ENCODE results near the gene TIMM50. TPM values are rescaled to one million over a fixed set of nuclear protein-coding genes. Genes with fewer than 3 reads are reported as not detected.
A peak's percentile ranks its signal among the peaks of the same experiment; 100 is the strongest.

Gene TIMM50
- total and polyA plus RNA-seq, 9 donors: 38.8 to 55.3 (median 48.2) TPM

GRCh38 chr19:39525205-39525604 is 44.6 kb downstream of the TIMM50 start:
- H3K27me3 ChIP-seq (ENCODE audit: control insufficient read depth, insufficient read depth, low read length): no peaks in the 10 kb centered on the region
- H3K27ac ChIP-seq (ENCODE audit: low read length): no peak overlapping the region
- no peak for DNase-seq
- no peaks in the 10 kb centered on the region for H3K4me1 ChIP-seq (ENCODE audit: control insufficient read depth, insufficient read depth, low read length)
- H3K4me3 ChIP-seq (ENCODE audit: low read length): no peak overlapping the region
- no CpG with 5 or more reads among the region's 3 CpGs for WGBS (ENCODE audit: insufficient coverage)
- H3K36me3 ChIP-seq (ENCODE audit: control insufficient read depth, insufficient read depth, low read length): no peaks in the 10 kb centered on the region
- H3K9me3 ChIP-seq (replicated peaks; ENCODE audit: control insufficient read depth, low read depth, low read length): no peaks in the 10 kb centered on the region

- peak overlapping the region; percentile 82 for H3K4me3 ChIP-seq (ENCODE audit: low read length)
- 0% methylated on average over 4 of the region's 14 CpGs for WGBS (ENCODE audit: insufficient coverage)
- no peaks in the 10 kb centered on the region for H3K36me3 ChIP-seq (ENCODE audit: control insufficient read depth, insufficient read depth, low read length)
- H3K9me3 ChIP-seq (replicated peaks; ENCODE audit: control insufficient read depth, low read depth, low read length): no peaks in the 10 kb centered on the region
- no peak for DNase-seq
- peaks cover 9% of the 10 kb centered on the region for H3K4me1 ChIP-seq (ENCODE audit: control insufficient read depth, insufficient read depth, low read length)
- peak overlapping the region; percentile 91 for H3K27ac ChIP-seq (ENCODE audit: low read length)
- H3K27me3 ChIP-seq (ENCODE audit: control insufficient read depth, insufficient read depth, low read length): no peaks in the 10 kb centered on the region
Measured at GRCh38 chr19:39531834-39532232, 51.2 kb downstream of the TIMM50 start.

- Histone ChIP-seq H3K27me3 (ENCODE audit: control insufficient read depth, insufficient read depth, low read length) (no peaks in the 10 kb centered on the region), H3K4me1 (ENCODE audit: control insufficient read depth, insufficient read depth, low read length) (peaks cover 9% of the 10 kb centered on the region), H3K27ac (ENCODE audit: low read length) (peak within 1 kb of the TSS; percentile 91), H3K9me3 (replicated peaks; ENCODE audit: control insufficient read depth, low read depth, low read length) (no peaks in the 10 kb centered on the region), H3K4me3 (ENCODE audit: low read length) (peak within 1 kb of the TSS; percentile 82), H3K36me3 (ENCODE audit: control insufficient read depth, insufficient read depth, low read length) (no peaks in the 10 kb centered on the region)
- DNase-seq: peak; percentile 98
- WGBS (ENCODE audit: insufficient coverage): under 1% methylated on average over 63 of the region's 65 CpGs
Measured at GRCh38 chr19:39532233-39533002, 51.8 kb downstream of the TIMM50 start, which contains the start of gene EID2B. TSS of gene EID2B (minus strand) at chr19:39532852. CDS start at chr19:39532802, 50 bp downstream.

- Histone ChIP-seq H3K27me3 (ENCODE audit: control insufficient read depth, insufficient read depth, low read length) (no peaks in the 10 kb centered on the region), H3K4me3 (ENCODE audit: low read length) (no peak overlapping the region), H3K4me1 (ENCODE audit: control insufficient read depth, insufficient read depth, low read length) (peaks cover 9% of the 10 kb centered on the region), H3K27ac (ENCODE audit: low read length) (no peak overlapping the region), H3K9me3 (replicated peaks; ENCODE audit: control insufficient read depth, low read depth, low read length) (no peaks in the 10 kb centered on the region), H3K36me3 (ENCODE audit: control insufficient read depth, insufficient read depth, low read length) (no peaks in the 10 kb centered on the region)
- DNase-seq: no peak
- 0% methylated on average over 2 of the region's 12 CpGs for WGBS (ENCODE audit: insufficient coverage)
Measured at GRCh38 chr19:39533003-39533512, 52.4 kb downstream of the TIMM50 start.

GRCh38 chr19:39533791-39534190 is 53.2 kb downstream of the TIMM50 start:
- no peak overlapping the region for H3K4me3 ChIP-seq (ENCODE audit: low read length)
- H3K27me3 ChIP-seq (ENCODE audit: control insufficient read depth, insufficient read depth, low read length): no peaks in the 10 kb centered on the region
- H3K27ac ChIP-seq (ENCODE audit: low read length): no peak overlapping the region
- WGBS (ENCODE audit: insufficient coverage): 72% methylated on average over 2 of the region's 3 CpGs
- no peak for DNase-seq
- no peaks in the 10 kb centered on the region for H3K36me3 ChIP-seq (ENCODE audit: control insufficient read depth, insufficient read depth, low read length)
- H3K4me1 ChIP-seq (ENCODE audit: control insufficient read depth, insufficient read depth, low read length): peaks cover 9% of the 10 kb centered on the region
- H3K9me3 ChIP-seq (replicated peaks; ENCODE audit: control insufficient read depth, low read depth, low read length): no peaks in the 10 kb centered on the region

- Histone ChIP-seq H3K9me3 (replicated peaks; ENCODE audit: control insufficient read depth, low read depth, low read length) (no peaks in the 10 kb centered on the region), H3K27me3 (ENCODE audit: control insufficient read depth, insufficient read depth, low read length) (no peaks in the 10 kb centered on the region), H3K4me1 (ENCODE audit: control insufficient read depth, insufficient read depth, low read length) (no peaks in the 10 kb centered on the region), H3K27ac (ENCODE audit: low read length) (peak overlapping the region; percentile 90), H3K4me3 (ENCODE audit: low read length) (peak overlapping the region; percentile 85), H3K36me3 (ENCODE audit: control insufficient read depth, insufficient read depth, low read length) (no peaks in the 10 kb centered on the region)
- no peak for DNase-seq
- WGBS (ENCODE audit: insufficient coverage): 0% methylated on average over 5 of the region's 10 CpGs
Measured at GRCh38 chr19:39539165-39539517, 58.5 kb downstream of the TIMM50 start.

- Histone ChIP-seq H3K4me3 (ENCODE audit: low read length) (peak within 1 kb of the TSS; percentile 85), H3K27ac (ENCODE audit: low read length) (peak within 1 kb of the TSS; percentile 98), H3K36me3 (ENCODE audit: control insufficient read depth, insufficient read depth, low read length) (no peaks in the 10 kb centered on the region), H3K9me3 (replicated peaks; ENCODE audit: control insufficient read depth, low read depth, low read length) (no peaks in the 10 kb centered on the region), H3K4me1 (ENCODE audit: control insufficient read depth, insufficient read depth, low read length) (no peaks in the 10 kb centered on the region), H3K27me3 (ENCODE audit: control insufficient read depth, insufficient read depth, low read length) (peaks cover 3% of the 10 kb centered on the region)
- peak; percentile 97 for DNase-seq
- whole genome bisulfite sequencing (ENCODE audit: insufficient coverage): under 1% methylated on average over 76 of the region's 84 CpGs
Measured at GRCh38 chr19:39539518-39540332, 59.1 kb downstream of the TIMM50 start, which contains the start of gene EID2. TSS of gene EID2 (minus strand) at chr19:39540161. CDS start at chr19:39540079, 82 bp downstream.

GRCh38 chr19:39540333-39540673 is 59.7 kb downstream of the TIMM50 start:
- 0% methylated on average over 3 of the region's 10 CpGs for WGBS (ENCODE audit: insufficient coverage)
- H3K27me3 ChIP-seq (ENCODE audit: control insufficient read depth, insufficient read depth, low read length): peaks cover 3% of the 10 kb centered on the region
- no peak overlapping the region for H3K4me3 ChIP-seq (ENCODE audit: low read length)
- H3K9me3 ChIP-seq (replicated peaks; ENCODE audit: control insufficient read depth, low read depth, low read length): no peaks in the 10 kb centered on the region
- no peaks in the 10 kb centered on the region for H3K36me3 ChIP-seq (ENCODE audit: control insufficient read depth, insufficient read depth, low read length)
- DNase-seq: no peak
- H3K4me1 ChIP-seq (ENCODE audit: control insufficient read depth, insufficient read depth, low read length): no peaks in the 10 kb centered on the region
- peak overlapping the region; percentile 98 for H3K27ac ChIP-seq (ENCODE audit: low read length)
